MCF 10A (cell line): ENCODE results near the gene TFAP2E. TPM values are rescaled to one million over a fixed set of nuclear protein-coding genes. Genes with fewer than 3 reads are reported as not detected.

Experiments used
- BruUV-seq: library from RNA; stranded (reverse); fragments of 400-500 nt; replicated peaks from 2 replicates; lab custom pipeline; 2021; lab: Mats Ljungman, UMichigan
- CTCF ChIA-PET: fragments of 300-600 bp; sonication (Branson Sonifier 250); formaldehyde crosslinking; extraction: SDS; loops from one replicate; lab custom pipeline; 2021; ENCODE audit warnings: antibody characterized with exemption, inconsistent platforms; lab: Yijun Ruan, JAX
- POLR2A ChIA-PET: fragments of 300-600, 350-650 bp; sonication (Branson Sonifier 250); formaldehyde crosslinking; extraction: SDS; loops from one replicate; lab custom pipeline; 2020; ENCODE audit warnings: antibody characterized with exemption, inconsistent platforms; lab: Yijun Ruan, JAX
- DNase-seq: peaks from one replicate; pipeline ENCODE4 v3.0.0-alpha.2; 2018; ENCODE audit not compliant: unreplicated experiment
- H3K27ac Mint-ChIP-seq: one replicate; pipeline ENCODE4 v1.8.0; 2022; ENCODE audit warnings: mild to moderate bottlenecking, low read depth, mixed read lengths; ENCODE audit not compliant: unreplicated experiment
- H3K27me3 Mint-ChIP-seq: one replicate; pipeline ENCODE4 v1.8.0; 2022; ENCODE audit warnings: mixed read lengths; ENCODE audit not compliant: insufficient read depth, unreplicated experiment
- H3K36me3 Mint-ChIP-seq: one replicate; pipeline ENCODE4 v1.8.0; 2022; ENCODE audit warnings: mild to moderate bottlenecking, moderate library complexity, mixed read lengths; ENCODE audit not compliant: insufficient read depth, unreplicated experiment
- H3K4me1 Mint-ChIP-seq: one replicate; pipeline ENCODE4 v1.8.0; 2022; ENCODE audit warnings: mixed read lengths; ENCODE audit not compliant: insufficient read depth, unreplicated experiment
- H3K4me3 Mint-ChIP-seq: one replicate; pipeline ENCODE4 v1.8.0; 2022; ENCODE audit warnings: mild to moderate bottlenecking, moderate library complexity, mixed read lengths; ENCODE audit not compliant: unreplicated experiment
- H3K9me3 Mint-ChIP-seq: one replicate; pipeline ENCODE4 v1.8.0; 2022; ENCODE audit warnings: mixed read lengths; ENCODE audit not compliant: unreplicated experiment
- CTCF ChIP-seq: fragments of 200-600 bp; IDR thresholded peaks from one replicate; pipeline ENCODE4 v1.8.0; 2022; ENCODE audit warnings: antibody characterized with exemption, mild to moderate bottlenecking; ENCODE audit not compliant: unreplicated experiment
- intact Hi-C: fragments of 100-400 bp; cut with micrococcal nuclease; formaldehyde crosslinking; loops from 2 replicates; pipeline ENCODE4 v1.14.1; 2022
- total RNA-seq: library from RNA; stranded (reverse); gene quantifications from 2 replicates; pipeline ENCODE4 v1.2.3, GENCODE V29; 2022

TFAP2E gene
- total RNA-seq, 1 experiment from 2014 or later, result 0.30 TPM

GRCh38 chr1:35558374-35559316 lies 14.5 kb upstream of the TFAP2E start:
- TF ChIP-seq CTCF, result no peak
- peak overlapping the region; percentile 93 for H3K27ac Mint-ChIP-seq
- no peaks in the 10 kb centered on the region for H3K9me3 Mint-ChIP-seq
- ChIA-PET POLR2A (interaction anchor here (0.6 to 9.9 kb wide), 6 partner anchors 53 to 366 kb away, joined by 3 to 212 read pairs (median 18); partner anchors contain the start of genes CLSPN and SFPQ), CTCF (interaction anchor here (0.5 to 4.6 kb wide), 8 partner anchors 10 to 352 kb away, joined by 3 to 53 read pairs (median 3); partner anchors contain the start of gene CLSPN)
- intact Hi-C loops, result no loop called here
- H3K36me3 Mint-ChIP-seq, result peaks cover 24% of the 10 kb centered on the region
- no peaks in the 10 kb centered on the region for H3K27me3 Mint-ChIP-seq
- no TSS peak for BruUV-seq
- DNase-seq, result no peak
- H3K4me1 Mint-ChIP-seq, result peaks cover 50% of the 10 kb centered on the region
- H3K4me3 Mint-ChIP-seq, result peak overlapping the region; percentile 94

- H3K27me3 Mint-ChIP-seq, result no peaks in the 10 kb centered on the region
- no peak for TF ChIP-seq CTCF
- no TSS peak for BruUV-seq
- H3K4me3 Mint-ChIP-seq, result peak overlapping the region; percentile 31
- intact Hi-C loops, result no loop called here
- H3K36me3 Mint-ChIP-seq, result peaks cover 23% of the 10 kb centered on the region
- ChIA-PET POLR2A (interaction anchor here (1.0 to 9.9 kb wide), 3 partner anchors 109 to 369 kb away, joined by 3 to 212 read pairs (median 3); partner anchors contain the start of gene SFPQ), CTCF (interaction anchor here (0.5 to 4.6 kb wide), 5 partner anchors 17 to 352 kb away, joined by 3 to 53 read pairs (median 3); no protein-coding TSS in a partner anchor)
- H3K27ac Mint-ChIP-seq, result no peak overlapping the region
- peaks cover 51% of the 10 kb centered on the region for H3K4me1 Mint-ChIP-seq
- no peaks in the 10 kb centered on the region for H3K9me3 Mint-ChIP-seq
- no peak for DNase-seq
Measured at GRCh38 chr1:35559317-35559944, 13.7 kb upstream of the TFAP2E start.

- ChIA-PET POLR2A (interaction anchor here (0.6 to 9.9 kb wide), 5 partner anchors 110 to 370 kb away, joined by 3 to 212 read pairs (median 3); partner anchors contain the start of gene CLSPN), CTCF (interaction anchor here (0.6 to 4.6 kb wide), 12 partner anchors 13 to 186 kb away, joined by 3 to 53 read pairs (median 4); no protein-coding TSS in a partner anchor)
- Mint-ChIP-seq H3K9me3 (no peaks in the 10 kb centered on the region), H3K4me3 (peak overlapping the region; percentile 64), H3K27me3 (no peaks in the 10 kb centered on the region), H3K4me1 (peaks cover 44% of the 10 kb centered on the region), H3K27ac (peak overlapping the region; percentile 13), H3K36me3 (peaks cover 29% of the 10 kb centered on the region)
- DNase-seq, result peak; percentile 49
- no peak for TF ChIP-seq CTCF
- intact Hi-C loops, result no loop called here
- BruUV-seq, result no TSS peak
Measured at GRCh38 chr1:35560256-35561225, 12.6 kb upstream of the TFAP2E start.
